ENCODE measurements around the gene PRELID3B.
A peak's percentile ranks its signal among the peaks of the same experiment; 100 is the strongest.

Gene PRELID3B

GRCh38 chr20:59042151-59042795 is at the start of gene PRELID3B:
PRELID3B (minus strand) TSS chr20:59042786; CDS start chr20:59042730, 56 bp downstream.
- DNase-seq (ENCODE audit: low spot score): peak; percentile 34

GRCh38 chr20:59087829-59088433 is 45.3 kb upstream of the PRELID3B start:
- DNase-seq (ENCODE audit: low spot score): peak; percentile 57

- no peak for DNase-seq (ENCODE audit: low spot score)
These were observed 44.3 kb upstream of the PRELID3B start for GRCh38 chr20:59086923-59087322.

GRCh38 chr20:59084041-59084850 is 41.7 kb upstream of the PRELID3B start:
- no peak for DNase-seq (ENCODE audit: low spot score)

- no peak for DNase-seq (ENCODE audit: low spot score)
These were observed 40.4 kb upstream of the PRELID3B start for GRCh38 chr20:59082981-59083380.

- DNase-seq (ENCODE audit: low spot score): no peak
These were observed 39.6 kb upstream of the PRELID3B start for GRCh38 chr20:59082077-59082740.

- no peak for DNase-seq (ENCODE audit: low spot score)
These were observed 38.5 kb upstream of the PRELID3B start for GRCh38 chr20:59081036-59081435.

GRCh38 chr20:59078231-59078630 is 35.6 kb upstream of the PRELID3B start:
- no peak for DNase-seq (ENCODE audit: low spot score)

- no peak for DNase-seq (ENCODE audit: low spot score)
These were observed 35.1 kb upstream of the PRELID3B start for GRCh38 chr20:59077705-59078104.

GRCh38 chr20:59075934-59076508 is 33.4 kb upstream of the PRELID3B start:
- no peak for DNase-seq (ENCODE audit: low spot score)

- no peak for DNase-seq (ENCODE audit: low spot score)
These were observed 31.9 kb upstream of the PRELID3B start for GRCh38 chr20:59074456-59074855.

- no peak for DNase-seq (ENCODE audit: low spot score)
These were observed 31.0 kb upstream of the PRELID3B start for GRCh38 chr20:59073582-59073981.

GRCh38 chr20:59071216-59071615 is 28.6 kb upstream of the PRELID3B start:
- no peak for DNase-seq (ENCODE audit: low spot score)

- no peak for DNase-seq (ENCODE audit: low spot score)
These were observed 26.4 kb upstream of the PRELID3B start for GRCh38 chr20:59069026-59069425.

- no peak for DNase-seq (ENCODE audit: low spot score)
These were observed 25.9 kb upstream of the PRELID3B start for GRCh38 chr20:59068534-59068933.

- DNase-seq (ENCODE audit: low spot score): no peak
These were observed 21.7 kb upstream of the PRELID3B start for GRCh38 chr20:59064214-59064722.

- no peak for DNase-seq (ENCODE audit: low spot score)
These were observed 21.0 kb upstream of the PRELID3B start for GRCh38 chr20:59063358-59064213.

- DNase-seq (ENCODE audit: low spot score): no peak
These were observed 19.5 kb upstream of the PRELID3B start for GRCh38 chr20:59062081-59062480.

GRCh38 chr20:59055302-59055701 is 12.7 kb upstream of the PRELID3B start:
- DNase-seq (ENCODE audit: low spot score): no peak

GRCh38 chr20:59051666-59052185 is 9.1 kb upstream of the PRELID3B start:
- DNase-seq (ENCODE audit: low spot score): no peak

GRCh38 chr20:59050437-59050836 is 7.9 kb upstream of the PRELID3B start:
- no peak for DNase-seq (ENCODE audit: low spot score)
